ENCODE measurements around the gene ZFAND2B. TPM values are rescaled to one million over a fixed set of nuclear protein-coding genes. Genes with fewer than 3 reads are reported as not detected.

The ZFAND2B gene
- polyA plus RNA-seq, 1 of the 3 experiments (the other 2 are of a cell fraction): 39.9 TPM

DNA sequence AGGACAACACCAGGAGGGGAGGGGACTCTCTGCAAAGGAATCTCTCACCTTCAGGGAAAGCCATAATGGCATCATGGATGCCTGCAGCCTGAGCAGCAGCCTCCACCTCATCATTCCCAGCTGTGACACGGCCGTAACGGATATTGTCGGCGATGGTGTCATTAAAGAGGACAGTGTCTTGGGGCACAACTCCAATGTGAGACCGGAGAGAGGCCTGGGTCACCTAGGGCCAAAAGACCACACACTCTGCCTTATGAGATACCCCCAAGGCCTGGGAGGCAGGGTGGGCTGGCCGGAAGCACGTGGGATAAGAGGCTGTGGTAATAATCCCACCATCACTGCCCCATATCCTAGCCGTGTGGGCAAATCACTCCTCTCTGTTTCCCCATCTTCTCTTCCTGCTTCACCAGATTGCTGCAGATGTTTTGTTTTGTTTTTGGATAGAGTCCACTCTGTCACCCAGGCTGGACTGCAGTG is 4.3 kb downstream of the ZFAND2B start:
- Histone ChIP-seq H4K20me1 (ENCODE audit: insufficient read depth) (no peaks in the 10 kb centered on the region), H3K9me3 (no peaks in the 10 kb centered on the region), H3K27ac (ENCODE audit: low read depth in 2 of 2, low read length in 1 of 2) (no peak overlapping the region), H3K4me3 (ENCODE audit: low read depth in 2 of 2, low read length in 1 of 2) (no peak overlapping the region), H3K4me2 (no peak overlapping the region), H3K9ac (no peak overlapping the region), H3K27me3 (ENCODE audit: insufficient read depth) (no peaks in the 10 kb centered on the region), H3F3A (replicated peaks; ENCODE audit: insufficient read depth) (peaks cover 10% of the 10 kb centered on the region), H3K9me2 (no peaks in the 10 kb centered on the region), H3K4me1 (ENCODE audit: control insufficient read depth in 1 of 2, insufficient read depth in 2 of 2, low read depth in 1 of 2, low read length in 1 of 2) (peaks cover 13 to 20% of the 10 kb centered on the region in 2 experiments; a peak in 3 of 4 replicates), H2AFZ (ENCODE audit: low read depth) (no peak overlapping the region), H3K36me3 (replicated peaks in 1 of 2; ENCODE audit: control insufficient read depth in 1 of 2, insufficient read depth in 2 of 2, low read length in 1 of 2) (peaks cover 20 to 54% of the 10 kb centered on the region in 2 experiments), H3K79me2 (ENCODE audit: insufficient read depth) (no peaks in the 10 kb centered on the region)
- WGBS (ENCODE audit: low lambda C conversion rate): 96% methylated on average over 9 of the region's 9 CpGs
- no peak for TF ChIP-seq EZH2phosphoT487 (IDR thresholded peaks at IDR 0.05; ENCODE audit: borderline replicate concordance, low read depth)
- no peak for TF ChIP-seq POLR2AphosphoS5 (IDR thresholded peaks at IDR 0.05; ENCODE audit: low read depth, low read length)
- TF ChIP-seq, protein P1, sequence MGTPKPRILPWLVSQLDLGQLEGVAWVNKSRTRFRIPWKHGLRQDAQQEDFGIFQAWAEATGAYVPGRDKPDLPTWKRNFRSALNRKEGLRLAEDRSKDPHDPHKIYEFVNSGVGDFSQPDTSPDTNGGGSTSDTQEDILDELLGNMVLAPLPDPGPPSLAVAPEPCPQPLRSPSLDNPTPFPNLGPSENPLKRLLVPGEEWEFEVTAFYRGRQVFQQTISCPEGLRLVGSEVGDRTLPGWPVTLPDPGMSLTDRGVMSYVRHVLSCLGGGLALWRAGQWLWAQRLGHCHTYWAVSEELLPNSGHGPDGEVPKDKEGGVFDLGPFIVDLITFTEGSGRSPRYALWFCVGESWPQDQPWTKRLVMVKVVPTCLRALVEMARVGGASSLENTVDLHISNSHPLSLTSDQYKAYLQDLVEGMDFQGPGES (IDR thresholded peaks at IDR 0.05; ENCODE audit: low read depth, low read length): no peak
- no peak for TF ChIP-seq FOSL2 (IDR thresholded peaks at IDR 0.05; ENCODE audit: borderline replicate concordance, low read depth)
- TF ChIP-seq, protein P2, sequence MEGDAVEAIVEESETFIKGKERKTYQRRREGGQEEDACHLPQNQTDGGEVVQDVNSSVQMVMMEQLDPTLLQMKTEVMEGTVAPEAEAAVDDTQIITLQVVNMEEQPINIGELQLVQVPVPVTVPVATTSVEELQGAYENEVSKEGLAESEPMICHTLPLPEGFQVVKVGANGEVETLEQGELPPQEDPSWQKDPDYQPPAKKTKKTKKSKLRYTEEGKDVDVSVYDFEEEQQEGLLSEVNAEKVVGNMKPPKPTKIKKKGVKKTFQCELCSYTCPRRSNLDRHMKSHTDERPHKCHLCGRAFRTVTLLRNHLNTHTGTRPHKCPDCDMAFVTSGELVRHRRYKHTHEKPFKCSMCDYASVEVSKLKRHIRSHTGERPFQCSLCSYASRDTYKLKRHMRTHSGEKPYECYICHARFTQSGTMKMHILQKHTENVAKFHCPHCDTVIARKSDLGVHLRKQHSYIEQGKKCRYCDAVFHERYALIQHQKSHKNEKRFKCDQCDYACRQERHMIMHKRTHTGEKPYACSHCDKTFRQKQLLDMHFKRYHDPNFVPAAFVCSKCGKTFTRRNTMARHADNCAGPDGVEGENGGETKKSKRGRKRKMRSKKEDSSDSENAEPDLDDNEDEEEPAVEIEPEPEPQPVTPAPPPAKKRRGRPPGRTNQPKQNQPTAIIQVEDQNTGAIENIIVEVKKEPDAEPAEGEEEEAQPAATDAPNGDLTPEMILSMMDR (IDR thresholded peaks at IDR 0.05): no peak
- TF ChIP-seq, protein P3, sequence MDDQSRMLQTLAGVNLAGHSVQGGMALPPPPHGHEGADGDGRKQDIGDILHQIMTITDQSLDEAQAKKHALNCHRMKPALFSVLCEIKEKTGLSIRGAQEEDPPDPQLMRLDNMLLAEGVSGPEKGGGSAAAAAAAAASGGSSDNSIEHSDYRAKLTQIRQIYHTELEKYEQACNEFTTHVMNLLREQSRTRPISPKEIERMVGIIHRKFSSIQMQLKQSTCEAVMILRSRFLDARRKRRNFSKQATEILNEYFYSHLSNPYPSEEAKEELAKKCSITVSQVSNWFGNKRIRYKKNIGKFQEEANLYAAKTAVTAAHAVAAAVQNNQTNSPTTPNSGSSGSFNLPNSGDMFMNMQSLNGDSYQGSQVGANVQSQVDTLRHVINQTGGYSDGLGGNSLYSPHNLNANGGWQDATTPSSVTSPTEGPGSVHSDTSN (IDR thresholded peaks at IDR 0.05): no peak
- no peak for TF ChIP-seq MEF2A (IDR thresholded peaks at IDR 0.05; ENCODE audit: borderline replicate concordance, low read depth)
- no peak for TF ChIP-seq TAF1 (IDR thresholded peaks at IDR 0.05; ENCODE audit: borderline replicate concordance, low read depth, low read length)
- TF ChIP-seq RCOR1 (IDR thresholded peaks at IDR 0.05; ENCODE audit: low read length): no peak
- TF ChIP-seq NFIC (IDR thresholded peaks at IDR 0.05; ENCODE audit: borderline replicate concordance): no peak
- no peak for TF ChIP-seq CHD2 (IDR thresholded peaks at IDR 0.05; ENCODE audit: low read length, partially characterized antibody)
- no peak for TF ChIP-seq TCF12 (IDR thresholded peaks at IDR 0.05)
- TF ChIP-seq RFX5 (IDR thresholded peaks at IDR 0.05; ENCODE audit: low read length): no peak
- TF ChIP-seq, protein P4, sequence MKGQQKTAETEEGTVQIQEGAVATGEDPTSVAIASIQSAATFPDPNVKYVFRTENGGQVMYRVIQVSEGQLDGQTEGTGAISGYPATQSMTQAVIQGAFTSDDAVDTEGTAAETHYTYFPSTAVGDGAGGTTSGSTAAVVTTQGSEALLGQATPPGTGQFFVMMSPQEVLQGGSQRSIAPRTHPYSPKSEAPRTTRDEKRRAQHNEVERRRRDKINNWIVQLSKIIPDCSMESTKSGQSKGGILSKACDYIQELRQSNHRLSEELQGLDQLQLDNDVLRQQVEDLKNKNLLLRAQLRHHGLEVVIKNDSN (IDR thresholded peaks at IDR 0.05; ENCODE audit: borderline replicate concordance, low read depth): no peak
- TF ChIP-seq ELF1 (IDR thresholded peaks at IDR 0.05): no peak
- no peak for TF ChIP-seq EP300 (IDR thresholded peaks at IDR 0.05; ENCODE audit: borderline replicate concordance in 1 of 2, low read depth in 1 of 2, low read length in 1 of 2)
- ChIA-PET CTCF (interaction anchor here (0.6 to 3.4 kb wide), 7 partner anchors 30 to 363 kb away, joined by 3 to 22 read pairs (median 4); partner anchors contain the start of gene CNPPD1), POLR2A (no interaction called here)
- no peak for DNase-seq

Measured in SK-N-SH (cell line).